A673 (cell line): ENCODE data around the gene TMEM208.

Experiments
- EZH2 ChIP-seq: fragments of 200-600 bp; sonication (generic); IDR thresholded peaks from 2 replicates; pipeline ENCODE4 v1.6.1; 2017; ENCODE audit warnings: borderline replicate concordance, low read depth, mild to moderate bottlenecking, mixed read lengths, antibody characterized with exemption, low read length; ENCODE audit not compliant: poor library complexity, severe bottlenecking
- TF ChIP-seq, protein P1 (sequence below): fragments of 300-800, 200-600 bp; sonication (generic); conservative IDR thresholded peaks from 2 replicates; pipeline ENCODE4 v1.5.1; 2017; ENCODE audit warnings: low read depth, mild to moderate bottlenecking, antibody characterized with exemption, low read length, moderate library complexity, mixed read lengths

DNA sequence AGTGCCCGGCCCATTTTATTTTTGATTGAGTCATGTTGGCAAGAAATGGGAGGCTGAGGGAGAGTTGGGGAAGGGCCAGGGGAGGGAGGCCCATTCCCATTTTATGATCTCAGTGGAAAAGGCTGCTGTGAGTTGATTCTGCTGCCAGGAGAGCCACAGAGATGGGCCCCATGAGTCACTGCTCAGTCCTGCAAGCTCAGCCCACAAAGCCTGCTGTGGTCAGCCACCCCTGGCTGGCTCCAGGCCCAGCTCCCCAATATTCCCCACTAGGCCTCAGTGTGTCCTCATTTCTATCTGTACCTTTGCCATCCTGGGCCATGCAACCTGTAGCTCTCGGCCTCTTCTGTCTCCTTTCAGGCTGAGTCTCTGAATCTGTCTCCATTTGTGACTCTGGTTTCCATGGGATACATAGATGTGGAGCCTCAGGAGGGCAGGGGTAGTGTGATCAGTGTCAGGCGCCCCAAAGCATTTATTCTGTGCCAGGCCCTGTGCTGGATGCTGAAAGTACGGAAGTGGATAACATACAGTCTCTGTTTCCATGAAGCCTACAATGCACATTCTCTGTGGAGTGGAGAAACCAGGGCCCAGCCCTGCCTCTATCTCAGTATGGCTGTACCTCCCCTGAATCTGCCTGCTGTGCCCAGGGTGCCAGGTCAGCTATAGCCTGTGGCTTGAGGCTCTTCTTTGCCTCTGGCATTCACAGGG lies 50.5 kb downstream of the TMEM208 start:
- TF ChIP-seq EZH2: no peak
- TF ChIP-seq, protein P1, sequence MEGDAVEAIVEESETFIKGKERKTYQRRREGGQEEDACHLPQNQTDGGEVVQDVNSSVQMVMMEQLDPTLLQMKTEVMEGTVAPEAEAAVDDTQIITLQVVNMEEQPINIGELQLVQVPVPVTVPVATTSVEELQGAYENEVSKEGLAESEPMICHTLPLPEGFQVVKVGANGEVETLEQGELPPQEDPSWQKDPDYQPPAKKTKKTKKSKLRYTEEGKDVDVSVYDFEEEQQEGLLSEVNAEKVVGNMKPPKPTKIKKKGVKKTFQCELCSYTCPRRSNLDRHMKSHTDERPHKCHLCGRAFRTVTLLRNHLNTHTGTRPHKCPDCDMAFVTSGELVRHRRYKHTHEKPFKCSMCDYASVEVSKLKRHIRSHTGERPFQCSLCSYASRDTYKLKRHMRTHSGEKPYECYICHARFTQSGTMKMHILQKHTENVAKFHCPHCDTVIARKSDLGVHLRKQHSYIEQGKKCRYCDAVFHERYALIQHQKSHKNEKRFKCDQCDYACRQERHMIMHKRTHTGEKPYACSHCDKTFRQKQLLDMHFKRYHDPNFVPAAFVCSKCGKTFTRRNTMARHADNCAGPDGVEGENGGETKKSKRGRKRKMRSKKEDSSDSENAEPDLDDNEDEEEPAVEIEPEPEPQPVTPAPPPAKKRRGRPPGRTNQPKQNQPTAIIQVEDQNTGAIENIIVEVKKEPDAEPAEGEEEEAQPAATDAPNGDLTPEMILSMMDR: no peak
